NCI-H69 (cell line): ENCODE results near the gene MALSU1.

Experiments
- DNase-seq: peaks from one replicate; lab custom pipeline; 2025; lab: John Stamatoyannopoulos, UW

The MALSU1 gene

DNA sequence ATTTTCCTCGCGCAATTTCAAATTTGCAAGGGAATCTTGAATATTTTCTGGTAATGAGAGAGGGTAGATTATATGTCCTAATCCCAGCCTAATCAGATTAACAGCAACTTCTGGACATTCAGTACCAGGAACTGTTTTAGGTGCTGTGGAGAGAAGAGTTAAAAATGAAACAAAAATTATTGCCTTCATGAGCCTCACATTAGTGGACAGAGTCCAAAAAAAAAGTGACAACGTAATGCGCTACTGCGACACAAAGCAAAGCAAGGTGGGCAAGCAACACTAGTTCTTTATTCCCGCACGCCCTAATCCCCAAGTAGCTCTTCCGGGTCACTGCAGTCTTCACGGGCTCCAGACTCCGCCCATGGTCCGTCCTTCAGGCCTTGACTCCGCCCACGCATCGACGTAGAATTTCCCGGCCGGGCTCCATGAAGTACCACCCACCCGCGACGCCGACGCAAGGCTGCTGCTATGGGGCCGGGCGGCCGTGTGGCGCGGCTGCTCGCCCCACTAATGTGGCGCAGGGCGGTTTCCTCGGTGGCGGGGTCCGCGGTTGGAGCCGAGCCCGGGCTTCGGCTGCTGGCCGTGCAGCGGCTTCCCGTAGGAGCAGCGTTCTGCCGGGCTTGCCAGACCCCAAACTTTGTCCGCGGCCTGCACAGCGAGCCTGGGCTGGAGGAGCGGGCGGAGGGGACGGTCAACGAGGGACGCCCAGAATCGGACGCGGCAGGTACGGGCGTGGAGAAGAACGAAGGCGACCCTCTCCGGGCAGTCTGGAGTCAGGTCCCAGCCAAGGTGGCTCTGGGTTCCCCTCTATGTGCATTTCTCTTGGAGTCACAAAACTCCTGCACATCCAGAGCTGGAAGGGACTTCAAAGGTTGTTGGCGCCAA lies at the start of gene MALSU1:
Gene MALSU1, plus strand, starts transcription at position 455 of the 885 bp plus-strand sequence. Its CDS starts 14 bp downstream, at position 469.
- peak; percentile 99 for DNase-seq

DNA sequence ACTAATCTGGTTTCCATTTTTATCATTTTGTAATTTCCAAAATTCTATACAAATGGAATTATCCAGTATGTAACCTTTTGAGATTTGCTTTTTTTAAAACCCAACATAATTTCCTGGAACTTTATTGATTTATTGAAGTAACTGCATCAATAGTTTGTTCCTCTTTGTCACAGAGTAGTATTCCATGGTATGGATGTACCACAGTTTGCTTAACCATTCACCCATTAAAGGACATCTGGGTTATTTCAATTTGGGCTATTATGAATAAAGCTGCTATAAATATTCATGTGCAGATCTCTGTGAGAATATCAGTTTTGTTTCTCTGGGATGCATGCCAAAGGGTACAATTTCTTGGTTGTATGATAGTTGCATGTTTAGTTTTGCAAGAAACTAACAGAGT lies 49.7 kb upstream of the MALSU1 start:
- no peak for DNase-seq

DNA sequence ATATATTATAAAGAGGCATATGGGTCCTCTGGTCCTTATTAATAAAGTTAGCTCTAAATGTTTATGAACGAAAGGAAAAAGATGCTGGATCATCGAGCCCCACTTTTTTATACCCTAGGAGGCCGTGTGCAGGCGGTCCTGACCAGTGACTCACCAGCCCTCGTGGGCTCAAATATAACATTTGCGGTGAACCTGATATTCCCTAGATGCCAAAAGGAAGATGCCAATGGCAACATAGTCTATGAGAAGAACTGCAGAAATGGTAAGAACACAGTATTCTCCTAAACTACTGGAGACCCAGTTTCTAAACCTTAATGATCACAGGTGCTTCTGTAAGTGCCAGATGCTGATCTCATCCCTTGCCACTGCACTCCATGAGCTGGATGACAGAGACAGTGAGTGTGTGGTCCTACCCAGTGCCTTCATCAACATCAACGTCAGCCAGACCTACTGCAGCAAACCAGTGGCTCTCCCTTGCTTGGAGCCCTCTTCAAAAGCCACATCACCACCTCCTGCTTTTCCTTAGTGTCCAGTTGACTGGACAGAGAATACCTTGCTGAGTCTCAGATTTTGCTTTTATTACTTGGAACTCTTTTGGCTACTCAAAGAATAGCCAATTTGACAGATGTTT lies 45.0 kb upstream of the MALSU1 start:
- DNase-seq = no peak

DNA sequence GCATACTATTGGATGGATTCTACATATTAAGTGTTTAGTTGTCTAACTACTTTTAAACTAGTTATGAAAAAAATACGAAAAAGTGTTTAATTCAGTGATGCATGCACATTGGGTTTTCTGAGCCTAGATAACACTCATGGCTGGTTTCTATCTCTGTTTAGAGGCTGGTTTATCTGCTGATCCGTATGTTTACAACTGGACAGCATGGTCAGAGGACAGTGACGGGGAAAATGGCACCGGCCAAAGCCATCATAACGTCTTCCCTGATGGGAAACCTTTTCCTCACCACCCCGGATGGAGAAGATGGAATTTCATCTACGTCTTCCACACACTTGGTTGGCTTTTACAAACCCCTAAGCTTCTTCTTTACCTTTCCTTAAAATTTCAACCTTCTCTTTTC lies 42.4 kb upstream of the MALSU1 start:
- no peak for DNase-seq

DNA sequence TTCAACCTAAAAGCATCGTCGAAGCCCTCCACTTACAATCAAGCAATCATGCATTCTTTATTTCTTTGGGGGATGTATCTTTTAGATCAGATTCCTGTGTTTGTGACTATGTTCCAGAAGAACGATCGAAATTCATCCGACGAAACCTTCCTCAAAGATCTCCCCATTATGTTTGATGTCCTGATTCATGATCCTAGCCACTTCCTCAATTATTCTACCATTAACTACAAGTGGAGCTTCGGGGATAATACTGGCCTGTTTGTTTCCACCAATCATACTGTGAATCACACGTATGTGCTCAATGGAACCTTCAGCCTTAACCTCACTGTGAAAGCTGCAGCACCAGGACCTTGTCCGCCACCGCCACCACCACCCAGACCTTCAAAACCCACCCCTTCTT lies 38.8 kb upstream of the MALSU1 start:
- no peak for DNase-seq

DNA sequence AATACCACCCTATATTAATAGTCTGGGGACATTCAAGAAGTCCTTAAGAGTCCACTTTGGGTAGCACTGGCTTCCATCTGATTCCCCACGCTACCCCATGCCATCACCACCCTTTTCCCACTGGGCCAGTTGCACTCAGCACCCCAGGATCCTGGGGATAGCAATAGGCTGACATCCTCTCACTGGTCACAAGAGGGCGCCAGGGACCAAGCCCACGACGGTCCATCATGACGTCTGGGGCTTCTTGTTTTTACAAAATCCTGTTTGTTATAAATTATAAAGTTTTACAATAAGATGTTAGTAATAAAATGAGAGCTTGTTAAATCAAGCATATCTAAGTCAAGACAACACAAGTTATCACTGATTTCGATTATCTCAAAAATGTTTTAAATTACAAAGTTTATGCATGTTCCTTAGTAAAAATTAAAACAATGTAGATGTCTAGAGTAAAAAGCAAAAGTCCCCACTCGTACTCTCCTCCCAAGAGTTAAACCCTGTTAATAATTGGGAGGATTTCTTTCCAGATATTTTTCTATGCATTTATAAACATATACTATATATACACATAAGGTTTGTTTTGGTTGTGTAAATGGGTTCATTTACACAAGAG lies 37.2 kb upstream of the MALSU1 start:
- peak; percentile 78 for DNase-seq

DNA sequence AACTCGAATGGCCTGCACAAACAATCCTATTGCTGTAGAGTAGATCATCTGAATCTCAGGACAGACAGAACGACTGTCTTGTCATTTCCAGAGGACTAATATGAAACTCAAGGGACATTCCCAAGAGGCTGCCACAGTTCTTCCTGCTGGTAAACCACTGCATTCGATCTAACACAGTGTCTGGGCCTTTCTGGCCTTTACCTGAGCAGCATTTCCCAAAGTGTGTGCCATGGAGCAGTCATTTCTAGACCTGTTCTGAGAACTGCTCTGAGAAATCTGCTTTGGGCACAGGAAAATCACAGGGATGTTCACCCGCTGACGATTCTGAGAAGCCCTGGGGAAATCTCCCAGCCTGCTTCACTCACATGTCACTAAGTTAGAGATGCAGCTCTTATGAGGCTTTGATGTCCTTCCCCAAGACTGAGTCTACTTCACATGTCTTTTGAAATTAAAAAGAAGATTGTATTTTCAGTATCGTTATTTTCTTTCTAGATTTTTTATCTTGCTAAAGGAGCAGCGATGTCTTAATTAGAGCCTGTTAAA lies 34.2 kb upstream of the MALSU1 start:
- DNase-seq = no peak

DNA sequence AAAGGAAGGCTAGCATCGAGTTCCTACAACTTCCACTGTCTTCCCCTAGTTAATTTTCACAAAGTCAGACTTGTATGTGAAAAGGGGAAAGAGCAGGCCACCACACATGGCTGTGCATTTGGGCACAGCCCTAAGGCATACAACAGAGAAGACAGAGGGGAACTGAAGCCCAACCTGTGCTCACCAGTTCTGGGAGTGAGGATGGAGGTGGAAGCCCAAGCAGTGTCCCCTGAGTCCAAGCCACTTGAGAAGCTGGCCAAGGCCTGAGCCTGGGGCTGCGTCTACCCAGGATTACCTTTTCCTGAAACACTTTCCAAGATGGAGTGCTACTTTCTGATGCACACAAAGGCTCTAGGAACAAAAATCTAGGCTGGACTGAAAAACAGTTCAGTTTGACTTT lies 32.2 kb upstream of the MALSU1 start:
- DNase-seq = no peak

DNA sequence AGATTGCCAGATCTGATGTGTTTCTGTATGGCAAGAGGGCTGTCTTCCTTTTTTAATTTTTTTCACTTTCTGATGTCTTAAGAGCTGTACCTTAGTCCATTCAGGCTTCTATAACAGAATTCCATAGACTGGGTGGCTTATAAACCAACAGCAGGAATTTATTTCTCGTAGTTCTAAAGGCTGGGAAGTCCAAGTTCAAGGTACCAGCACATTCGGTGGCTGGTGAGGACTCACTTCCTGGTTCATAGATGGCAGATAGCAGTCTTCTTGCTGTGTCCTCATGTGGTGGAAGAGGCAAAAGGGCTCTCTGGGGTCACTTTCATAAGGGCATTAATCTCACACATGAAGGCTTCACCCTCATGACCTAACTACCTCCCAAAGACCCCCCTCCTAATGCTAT lies 31.8 kb upstream of the MALSU1 start:
- DNase-seq = no peak

DNA sequence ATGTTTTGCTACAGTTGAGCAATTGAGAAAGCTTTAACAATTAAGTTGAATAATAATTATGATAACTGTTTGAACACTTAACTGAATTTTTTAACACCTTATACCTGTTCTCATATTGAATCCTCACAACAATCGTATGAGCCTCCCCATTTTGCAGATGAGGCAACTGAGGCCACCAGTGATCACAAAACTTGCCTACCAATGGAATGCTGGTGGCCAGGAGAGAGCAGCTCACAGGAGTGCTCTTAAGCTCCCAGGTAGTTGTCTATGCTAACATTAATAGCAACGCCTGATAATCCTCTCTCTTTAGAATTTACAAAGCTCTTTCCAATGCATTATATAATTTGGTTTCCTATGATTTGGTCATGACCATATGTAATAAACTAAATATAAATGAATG lies 31.0 kb upstream of the MALSU1 start:
- DNase-seq = no peak

DNA sequence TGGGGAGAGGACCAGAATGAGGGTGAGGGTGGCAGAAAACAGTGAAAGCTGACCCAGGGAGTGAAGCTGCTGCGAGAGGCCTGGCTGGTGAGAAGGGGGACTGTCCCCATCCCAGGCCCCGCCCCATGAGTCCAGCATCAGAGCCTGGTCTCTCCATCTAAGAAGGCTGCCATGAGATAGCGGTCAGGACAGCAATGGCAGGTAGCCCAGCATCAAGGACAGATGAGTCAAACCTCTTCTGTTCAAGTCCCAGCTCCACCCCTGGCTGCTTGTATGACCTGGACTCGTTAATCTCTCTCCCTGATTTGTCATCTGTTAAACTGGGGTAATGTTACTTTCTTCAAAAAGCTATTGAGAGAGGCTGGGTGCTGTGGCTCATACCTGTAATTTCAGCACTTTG lies 30.4 kb upstream of the MALSU1 start:
- peak; percentile 31 for DNase-seq

DNA sequence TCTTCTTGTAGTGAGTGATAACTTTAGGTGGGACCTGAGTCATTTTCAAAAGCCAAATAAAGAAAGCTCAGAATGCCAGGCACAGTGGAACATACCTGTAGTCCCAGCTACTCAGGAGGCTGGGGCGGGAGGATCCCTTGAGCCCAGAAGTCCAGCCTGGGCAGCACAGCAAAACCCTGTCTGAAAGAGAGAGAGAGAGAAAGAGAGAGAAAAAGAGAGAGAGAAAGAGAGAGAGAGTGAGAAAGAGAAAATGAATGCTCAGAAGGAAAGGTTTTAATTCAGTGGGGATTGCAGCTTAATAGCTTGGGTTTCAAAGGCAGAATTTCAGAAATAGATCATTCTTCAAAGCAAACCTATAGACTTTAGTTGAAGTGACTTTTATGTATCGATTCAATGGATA lies 26.9 kb upstream of the MALSU1 start:
- DNase-seq = no peak

DNA sequence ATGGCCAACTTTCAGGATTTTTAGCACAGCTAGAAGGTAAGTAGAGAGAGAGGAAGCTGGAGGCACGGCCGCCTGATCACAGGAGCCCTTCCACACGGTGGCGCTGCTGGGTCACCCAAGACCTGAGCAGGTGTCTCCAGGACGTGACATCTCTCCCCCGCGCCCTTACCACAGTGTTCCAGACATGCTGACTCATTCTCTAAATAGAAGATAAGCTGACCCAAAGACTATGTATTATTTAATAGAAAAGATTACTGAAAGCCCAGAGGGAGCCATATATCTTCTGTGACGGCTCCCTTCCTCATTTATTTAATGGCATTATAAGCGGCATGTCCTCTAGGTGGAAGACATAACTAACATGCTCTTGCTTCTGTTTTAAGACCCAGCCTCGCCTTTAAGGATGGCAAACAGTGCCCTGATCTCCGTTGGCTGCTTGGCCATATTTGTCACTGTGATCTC lies 26.0 kb upstream of the MALSU1 start:
- DNase-seq = peak; percentile 98

DNA sequence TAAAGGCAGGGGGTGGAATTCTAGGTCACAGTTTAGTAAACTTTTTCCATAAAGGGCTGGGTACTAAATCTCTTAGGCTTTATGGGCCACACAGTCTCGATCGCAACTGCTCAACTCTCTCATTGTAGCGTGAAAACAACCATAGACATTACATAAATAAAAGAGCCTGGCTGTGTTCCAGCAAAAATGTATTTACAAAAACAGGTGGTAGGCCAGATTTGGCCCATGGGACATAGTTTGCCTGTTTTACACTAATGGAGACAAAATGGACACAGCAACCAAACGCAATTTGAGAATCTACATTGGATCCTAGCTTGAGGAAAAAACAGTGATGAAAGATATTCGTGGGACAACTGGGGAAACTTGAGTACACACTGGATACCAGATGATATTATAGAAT lies 23.2 kb upstream of the MALSU1 start:
- DNase-seq = peak; percentile 74

DNA sequence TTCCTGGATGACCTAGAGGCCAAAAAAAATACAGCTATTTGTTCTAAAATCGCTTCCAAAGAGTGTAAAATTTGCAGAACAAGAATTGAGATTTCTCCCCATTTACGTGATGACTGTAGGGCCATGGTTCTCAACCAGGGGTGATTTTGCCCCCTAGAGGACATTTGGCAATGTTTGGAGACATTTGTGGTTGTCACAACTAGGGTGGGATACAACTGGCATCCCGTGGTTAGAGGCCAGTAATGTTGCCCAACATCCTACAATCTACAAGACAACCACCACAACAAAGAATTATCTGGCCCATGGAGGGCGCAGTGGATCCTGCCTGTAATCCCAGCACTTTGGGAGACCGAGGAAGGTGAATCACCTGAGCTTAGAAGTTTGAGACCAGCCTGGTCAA lies 22.8 kb upstream of the MALSU1 start:
- peak; percentile 29 for DNase-seq

DNA sequence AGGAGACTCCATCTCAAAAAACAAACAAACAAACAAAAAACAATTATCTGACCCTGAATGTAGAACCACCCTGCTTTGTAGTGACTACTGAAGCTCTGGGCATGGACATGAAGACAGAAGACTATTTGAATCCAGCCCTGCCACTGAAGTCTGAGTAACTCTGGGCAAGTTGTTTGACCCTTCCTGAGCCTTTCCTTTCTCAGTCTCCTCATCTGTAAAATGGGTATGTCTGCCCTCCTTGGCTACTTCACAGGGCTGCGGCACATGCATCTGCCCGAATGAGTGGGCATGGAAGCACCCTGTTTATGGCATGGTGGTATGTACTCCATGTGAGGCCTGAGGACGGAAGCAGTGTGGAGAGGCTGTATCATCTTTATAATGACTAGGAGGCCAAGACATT lies 22.2 kb upstream of the MALSU1 start:
- DNase-seq = no peak

DNA sequence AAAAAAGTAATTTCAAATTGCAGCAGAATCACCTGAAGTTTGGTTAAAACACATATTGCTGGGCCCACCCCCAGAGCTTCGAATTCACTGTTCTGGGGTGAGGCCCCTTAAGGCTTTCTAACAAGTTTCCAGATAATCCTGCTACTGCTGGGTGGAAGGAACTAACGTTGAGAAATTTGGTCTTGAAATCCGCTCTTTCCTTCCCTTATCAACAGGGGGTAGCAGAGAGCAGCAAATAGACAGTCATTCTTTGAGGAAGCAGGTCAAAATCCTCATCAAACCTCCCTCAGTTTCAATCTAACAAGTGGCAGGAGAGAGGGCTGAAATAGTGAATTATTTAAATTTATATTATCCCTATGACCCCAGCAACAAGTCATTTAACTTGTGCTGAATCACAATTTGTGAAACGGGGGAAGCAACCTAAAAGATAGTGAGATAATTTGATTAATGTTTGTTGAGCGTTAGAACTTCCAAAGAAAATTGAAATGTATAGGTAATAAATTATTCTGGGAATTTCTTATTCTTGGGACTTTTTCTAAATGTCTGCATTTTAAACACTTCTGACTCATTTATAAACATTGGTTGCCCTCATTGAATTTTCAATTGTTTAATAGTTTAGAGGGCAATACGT lies 21.7 kb upstream of the MALSU1 start:
- DNase-seq = peak; percentile 84

DNA sequence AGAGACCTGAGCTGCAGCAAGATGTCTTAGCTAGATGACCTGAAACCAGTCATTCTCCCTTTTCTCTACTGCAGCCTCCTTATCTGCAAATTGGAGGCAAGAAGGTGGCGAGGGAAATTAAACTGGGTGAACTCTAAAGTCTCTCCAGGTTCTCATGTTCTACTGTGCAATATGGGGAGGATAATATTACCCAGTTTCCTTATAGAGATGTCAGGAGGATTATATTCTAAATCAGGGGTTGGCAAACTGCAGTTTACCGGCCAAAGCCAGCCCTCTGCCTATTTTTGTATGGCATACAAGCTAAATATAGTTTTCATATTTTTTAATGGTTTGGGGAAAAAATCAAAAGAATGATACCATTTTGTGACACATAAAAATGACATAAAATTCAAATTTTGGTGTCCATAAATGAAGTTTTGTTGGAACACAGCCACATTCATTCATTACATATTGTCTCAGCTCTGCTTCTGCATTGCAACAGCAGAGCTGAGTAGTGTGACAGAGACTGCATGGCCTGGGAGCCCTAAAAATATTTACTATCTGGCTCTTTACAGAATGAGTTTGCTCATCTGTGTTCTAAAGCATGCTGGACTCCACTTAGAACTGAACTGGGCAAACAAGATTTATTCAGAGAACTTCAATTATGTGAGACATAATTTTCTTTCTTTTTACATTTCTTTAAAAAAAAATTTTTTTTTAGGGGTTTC lies 19.2 kb upstream of the MALSU1 start:
- no peak for DNase-seq

DNA sequence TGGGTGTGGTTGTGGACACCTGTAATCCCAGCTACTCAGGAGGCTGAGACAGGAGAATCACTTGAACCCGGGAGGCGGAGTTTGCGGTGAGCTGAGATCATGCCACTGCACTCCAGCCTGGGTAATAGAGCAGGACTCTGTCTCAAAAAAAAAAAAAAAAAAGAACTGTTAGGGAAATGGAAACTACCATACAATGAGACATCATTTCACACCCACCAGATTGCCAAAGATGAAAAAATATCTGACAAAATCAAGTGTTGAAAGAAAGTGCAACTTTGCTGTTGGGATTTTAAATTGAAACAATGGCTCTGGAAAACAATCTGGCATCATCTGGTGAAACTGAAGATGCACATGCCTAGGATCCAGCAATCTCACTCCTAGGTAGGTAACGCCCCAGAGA lies 16.1 kb upstream of the MALSU1 start:
- DNase-seq = no peak

DNA sequence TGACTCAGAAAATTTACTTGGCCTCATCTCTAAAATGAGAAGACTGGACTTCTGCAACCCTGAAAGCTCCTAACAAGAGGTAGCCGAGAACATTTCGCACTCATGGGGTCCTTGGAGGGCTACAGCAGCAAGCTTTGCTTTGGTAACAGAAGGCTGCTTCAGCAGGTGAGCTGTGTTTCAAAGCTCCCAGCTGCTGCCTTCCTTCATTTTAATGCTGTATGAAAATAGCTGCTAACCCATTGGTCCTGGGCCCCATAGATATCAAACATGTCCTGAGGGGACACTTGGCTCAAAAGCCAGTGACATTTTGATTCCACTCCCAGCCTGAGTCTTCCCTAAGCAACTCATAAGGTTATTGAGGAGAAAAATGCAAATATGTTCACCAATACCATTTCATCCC lies 14.3 kb upstream of the MALSU1 start:
- no peak for DNase-seq
